Suppressor macrophage (primary cell): ENCODE results near the gene SASH1.
A peak's percentile ranks its signal among the peaks of the same experiment; 100 is the strongest.

Source experiments
- DNase-seq, 4 experiments: peaks; one replicate each; pipeline ENCODE4 v3.0.0-alpha.2; 2020 to 2022

SASH1 gene

GRCh38 chr6:148501178-148501590 is 158.5 kb downstream of the SASH1 start:
- no peak for DNase-seq

GRCh38 chr6:148502083-148502772 is 159.6 kb downstream of the SASH1 start:
- DNase-seq: peak in 3 of 4 experiments; percentile 38 to 51 (median 49)

- no peak for DNase-seq
Observed at GRCh38 chr6:148502773-148503135, 160.1 kb downstream of the SASH1 start.

GRCh38 chr6:148503703-148504102 is 161.1 kb downstream of the SASH1 start:
- DNase-seq: no peak

- DNase-seq: peak in 1 of 4 experiments; percentile 10
Observed at GRCh38 chr6:148507774-148508173, 165.1 kb downstream of the SASH1 start.

DNA sequence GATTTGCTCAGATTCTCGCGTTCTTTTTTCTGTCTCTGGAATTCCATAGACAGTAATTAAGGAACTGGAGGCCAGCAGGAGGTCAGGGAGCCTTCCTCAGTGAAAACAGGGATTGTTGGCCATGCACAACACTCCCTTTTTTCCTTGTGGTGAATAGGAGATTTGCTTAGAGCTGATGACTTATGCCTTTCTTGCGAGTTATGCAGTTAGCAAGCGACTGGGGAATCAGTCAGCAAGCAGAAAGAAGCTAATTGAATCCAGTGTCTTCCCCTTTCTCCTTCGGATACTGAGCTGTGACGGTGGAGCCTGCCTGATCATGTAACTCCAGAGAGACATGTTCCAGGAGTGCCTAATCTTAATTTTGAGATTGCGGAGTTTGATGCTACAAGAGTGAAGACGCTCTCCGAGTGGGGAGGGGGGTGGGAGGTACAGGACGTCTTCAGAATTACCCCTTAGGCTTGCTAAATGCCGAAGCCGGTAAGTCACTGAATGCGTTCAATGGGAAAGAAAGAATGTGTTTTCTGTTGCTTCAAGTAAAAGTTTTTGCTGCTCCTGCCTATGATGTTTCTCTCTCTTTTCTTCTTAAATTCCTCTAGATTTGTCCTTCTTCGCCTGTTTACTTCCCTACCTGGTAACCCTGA is 165.9 kb downstream of the SASH1 start:
- no peak for DNase-seq

DNA sequence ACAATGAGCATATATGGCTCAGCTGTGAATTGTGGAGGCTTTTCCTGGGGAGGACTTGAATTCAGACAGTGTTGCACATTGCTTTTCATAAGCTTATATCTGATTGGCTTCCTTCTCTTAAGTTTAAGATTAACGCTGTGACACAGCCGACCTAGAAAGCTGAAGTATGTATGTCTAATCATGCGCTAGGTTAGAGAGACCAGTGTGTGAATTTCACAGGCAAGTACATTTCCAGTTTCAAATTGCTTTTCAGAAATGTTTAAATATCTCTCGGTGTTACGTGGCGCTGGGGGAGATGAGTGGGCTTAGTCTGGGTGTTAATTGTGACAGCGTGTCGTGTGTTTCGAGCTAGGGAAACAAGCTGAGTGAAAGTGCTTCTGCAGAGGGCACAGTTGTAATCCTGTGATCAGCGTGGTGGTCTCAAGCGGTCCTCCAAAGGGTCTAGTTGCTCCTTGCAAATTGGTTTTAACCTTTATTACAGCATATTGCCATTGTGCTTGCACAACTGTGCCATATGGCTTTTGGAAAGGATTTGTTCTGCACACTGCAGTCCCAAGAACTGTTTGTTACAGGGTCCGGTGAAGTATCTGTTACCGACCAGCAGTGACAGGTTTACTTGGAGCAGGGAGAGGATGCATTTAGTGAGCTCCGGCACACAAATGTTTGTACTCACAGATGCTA is 166.6 kb downstream of the SASH1 start:
- no peak for DNase-seq

GRCh38 chr6:148509800-148510581 is 167.4 kb downstream of the SASH1 start:
- DNase-seq: peak; percentile 60 to 82 (median 73)

DNA sequence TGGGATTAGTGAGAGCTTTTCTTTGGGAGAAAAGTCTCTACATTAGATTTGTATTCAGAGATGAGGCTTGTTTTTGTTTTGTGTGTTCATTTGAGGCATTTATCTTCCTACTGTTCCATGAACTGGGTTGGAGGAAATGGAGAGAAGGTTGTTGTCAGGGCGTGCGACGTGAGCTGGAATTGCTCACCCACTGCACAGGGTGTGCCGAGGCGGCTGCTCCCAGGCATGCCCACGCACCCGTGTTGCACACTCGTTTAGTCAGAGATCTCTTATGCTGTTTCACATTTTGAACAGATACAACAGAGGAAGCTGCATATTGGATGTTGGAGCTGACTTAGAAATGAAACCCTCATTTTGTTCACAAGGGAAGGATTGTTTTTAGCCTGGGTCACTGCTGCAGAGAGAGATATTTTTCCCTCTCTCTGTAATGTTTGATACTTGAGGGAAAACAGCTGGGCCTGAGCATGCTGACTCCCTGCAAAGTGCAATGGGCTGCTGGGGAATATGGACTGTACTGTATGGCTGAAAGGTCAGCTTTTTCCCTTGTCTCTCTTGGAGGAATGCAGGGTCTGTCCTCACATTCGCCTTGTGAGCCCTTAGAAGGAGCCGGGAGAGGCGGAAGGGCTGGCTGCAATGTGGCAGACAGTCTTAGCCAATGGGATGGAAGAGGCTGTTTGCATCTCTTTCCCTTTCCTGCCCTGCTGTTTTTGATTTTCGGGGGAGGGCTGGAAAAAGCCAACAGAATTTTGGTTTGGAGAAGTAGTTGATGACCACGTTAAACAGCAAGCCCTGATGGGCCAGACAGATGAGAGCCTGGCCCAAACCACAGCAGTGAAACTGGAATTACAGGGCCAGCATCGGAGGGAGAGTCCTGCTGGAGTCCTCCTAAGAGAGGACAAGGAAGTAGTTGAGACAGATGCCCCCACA is 170.8 kb downstream of the SASH1 start:
- no peak for DNase-seq

GRCh38 chr6:148514091-148514845 is 171.6 kb downstream of the SASH1 start:
- no peak for DNase-seq

DNA sequence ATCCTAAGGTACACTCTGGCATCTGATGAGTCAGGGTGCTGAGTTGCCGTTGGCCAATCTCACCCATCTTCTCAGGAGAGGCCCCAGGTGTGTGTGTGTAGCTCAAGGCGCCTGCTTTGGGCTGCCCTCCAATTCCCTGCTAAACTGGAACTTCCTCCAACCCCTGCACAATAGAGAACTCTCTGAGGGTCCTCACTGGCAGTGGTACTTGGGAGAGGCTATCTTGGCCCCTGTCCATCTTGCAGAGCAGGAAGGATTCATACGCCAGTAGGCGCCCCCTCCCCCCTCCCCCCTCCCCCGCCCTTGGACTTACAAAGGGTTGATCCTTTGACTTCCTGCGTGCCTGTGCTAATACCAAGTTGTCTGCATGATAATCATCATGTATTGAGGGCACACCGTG is 173.6 kb downstream of the SASH1 start:
- no peak for DNase-seq

GRCh38 chr6:148516617-148517016 is 174.0 kb downstream of the SASH1 start:
- DNase-seq: peak in 3 of 4 experiments; percentile 14 to 43 (median 19)

DNA sequence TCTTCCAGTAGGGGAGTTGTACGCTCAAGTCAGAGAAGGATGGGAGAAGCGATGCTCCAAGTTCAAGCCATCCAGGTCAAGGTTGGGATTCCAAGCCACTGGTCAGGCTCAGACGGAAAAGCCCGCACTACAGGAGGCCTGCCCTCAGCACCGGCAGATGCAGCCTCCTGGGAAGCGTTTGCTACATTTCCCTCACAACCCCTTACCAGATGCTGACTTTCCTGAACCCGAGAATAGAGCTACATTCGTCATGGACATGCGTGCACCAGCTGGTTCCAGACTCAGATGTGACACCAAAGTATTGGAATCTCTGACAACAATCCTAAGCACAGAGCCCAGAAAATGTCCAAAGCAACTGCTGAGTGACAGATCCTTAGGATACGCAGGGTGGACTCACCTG is 174.8 kb downstream of the SASH1 start:
- no peak for DNase-seq

GRCh38 chr6:148518511-148519156 is 176.0 kb downstream of the SASH1 start:
- DNase-seq: no peak

GRCh38 chr6:148520109-148520841 is 177.6 kb downstream of the SASH1 start:
- no peak for DNase-seq

DNA sequence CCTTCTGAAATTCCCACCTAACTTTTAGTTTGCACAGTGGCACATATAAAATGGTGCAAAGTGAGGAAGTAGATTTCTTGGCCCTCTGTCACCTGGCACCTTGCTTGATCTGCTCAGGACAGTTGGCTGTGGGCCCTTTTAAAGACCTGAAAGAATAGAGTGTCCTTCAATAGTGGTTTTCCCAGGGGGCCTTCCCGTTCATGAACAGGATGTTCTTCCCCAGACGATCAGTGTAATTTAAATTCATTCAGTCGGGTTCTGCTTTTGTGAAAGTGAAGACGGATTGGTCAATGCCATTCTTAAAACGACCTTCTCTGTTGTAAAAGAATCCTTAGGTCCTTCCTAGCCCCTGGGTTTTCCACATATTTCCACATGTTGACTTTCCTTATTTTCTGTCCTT is 178.5 kb downstream of the SASH1 start:
- no peak for DNase-seq

- no peak for DNase-seq
Observed at GRCh38 chr6:148521586-148521985, 178.9 kb downstream of the SASH1 start.

DNA sequence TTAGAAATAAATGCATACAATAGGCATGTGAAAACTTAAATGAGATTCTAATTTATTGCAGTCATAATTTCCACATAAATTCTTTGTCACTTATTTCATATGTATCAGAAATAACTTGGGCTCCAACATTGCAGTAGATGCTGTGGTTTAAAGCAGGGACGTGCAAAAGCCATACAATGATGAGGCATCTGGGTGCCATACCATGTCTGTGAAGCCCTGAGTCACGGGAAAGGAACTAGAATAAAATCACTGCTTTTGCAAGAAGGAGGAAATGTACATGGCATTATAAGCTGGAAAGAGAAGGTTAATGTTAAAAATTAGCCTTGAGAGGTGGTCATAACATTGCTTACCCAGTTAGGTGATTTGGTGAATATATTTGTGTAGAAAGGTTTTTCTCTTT is 180.4 kb downstream of the SASH1 start:
- DNase-seq: no peak

DNA sequence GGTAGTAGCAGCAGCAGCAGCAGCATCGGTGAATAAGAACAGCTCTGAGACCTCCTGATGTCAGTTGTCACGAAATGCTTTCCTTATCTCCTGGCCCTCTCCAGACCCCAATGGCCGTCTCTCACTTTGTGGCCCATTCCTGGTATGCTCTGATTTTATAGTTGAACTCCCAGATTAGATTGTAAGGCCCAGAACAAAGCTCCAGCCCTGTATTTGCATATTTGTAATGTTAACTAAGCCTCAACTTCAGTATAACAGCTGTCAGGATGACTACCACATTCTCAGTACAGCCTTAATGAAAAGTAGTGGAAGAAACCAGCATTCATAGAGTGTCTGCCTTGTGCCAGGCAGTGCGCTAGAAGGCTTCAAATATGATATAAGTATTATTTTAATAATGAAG is 180.9 kb downstream of the SASH1 start:
- no peak for DNase-seq

GRCh38 chr6:148524471-148524882 is 181.8 kb downstream of the SASH1 start:
- no peak for DNase-seq
